PC-3 (cell line): ENCODE data around the gene AGTRAP.

Experiments
- CTCF ChIP-seq: fragments of 300-600 bp; sonication (generic); conservative IDR thresholded peaks from 2 replicates; pipeline ENCODE4 v1.5.1; 2017; ENCODE audit warnings: antibody characterized with exemption, low read depth, mild to moderate bottlenecking, low read length
- EZH2 ChIP-seq: fragments of 300-600 bp; sonication (generic); IDR thresholded peaks from one replicate; pipeline ENCODE4 v1.6.1; 2017; ENCODE audit warnings: antibody characterized with exemption, mild to moderate bottlenecking, low read length; ENCODE audit not compliant: unreplicated experiment

- TF ChIP-seq CTCF (no peak), EZH2 (no peak)
Measured at GRCh38 chr1:11777658-11778322, 41.9 kb downstream of the AGTRAP start.
